A549 (cell line): ENCODE results near the gene SLTM. TPM values are rescaled to one million over a fixed set of nuclear protein-coding genes. Genes with fewer than 3 reads are reported as not detected.

Source experiments
- ATAC-seq, 2 experiments: fragments of 200-7000 bp in 1 of 2; fragments of >200 bp in 1 of 2; cut with Nextera tagmentation in 1 of 2; cut with Tn5 transposase in 1 of 2; 3 replicates each; pipeline versions ENCODE4 v1.8.0 to v1.9.1; 2018 to 2020; ENCODE audit warnings: mild to moderate bottlenecking in 1 of 2, moderate library complexity in 1 of 2
- CTCF ChIA-PET: fragments of 300-600 bp; sonication (Branson Sonifier 250); formaldehyde crosslinking; extraction: SDS; loops from one replicate; lab custom pipeline; 2021; ENCODE audit warnings: antibody characterized with exemption, inconsistent platforms; lab: Yijun Ruan, JAX
- POLR2A ChIA-PET: fragments of 350-600 bp; formaldehyde crosslinking; extraction: SDS; loops from one replicate; lab custom pipeline; 2021; ENCODE audit warnings: antibody characterized with exemption, inconsistent platforms; lab: Yijun Ruan, JAX
- DNase-seq, 2 experiments: peaks; one replicate each; pipeline versions ENCODE4 v3.0.0 to v3.0.0-alpha.2; 2011 to 2016; ENCODE audit warnings: low read depth in 1 of 2, low spot score in 1 of 2
- FAIRE-seq: peaks from 2 replicates; lab custom pipeline; 2011; peaks lifted over from hg19 to GRCh38; lab: Jason Lieb, UNC
- H3K27ac ChIP-seq, 2 experiments: fragments of >200 bp; sonication (Bioruptor Twin); formaldehyde crosslinking; 3 replicates each; pipeline ENCODE4 v1.5.1; 2016 to 2017
- H3K4me1 ChIP-seq: fragments of >200 bp; sonication (Bioruptor Twin); formaldehyde crosslinking; 3 replicates; pipeline ENCODE4 v1.6.1; 2016
- H3K4me2 ChIP-seq: fragments of >200 bp; sonication (Bioruptor Twin); formaldehyde crosslinking; 3 replicates; pipeline ENCODE4 v1.6.1; 2016
- H3K4me3 ChIP-seq: fragments of >200 bp; sonication (Bioruptor Twin); formaldehyde crosslinking; 3 replicates; pipeline ENCODE4 v1.5.1; 2016
- H3K9me3 ChIP-seq: fragments of >200 bp; sonication (Bioruptor Twin); formaldehyde crosslinking; 3 replicates; pipeline ENCODE4 v1.6.1; 2016
- BCL3 ChIP-seq: fragments of >200 bp; sonication (Bioruptor Twin); formaldehyde crosslinking; IDR thresholded peaks from 3 replicates; pipeline ENCODE4 v1.6.1; 2016
- CBX8 ChIP-seq: fragments of 200-600 bp; sonication (generic); IDR thresholded peaks from 2 replicates; pipeline ENCODE4 v1.6.1; 2016
- CHD2 ChIP-seq: fragments of 150-350 bp; IDR thresholded peaks from 2 replicates; pipeline ENCODE4 v1.6.1; 2014; ENCODE audit warnings: low read length; ENCODE audit not compliant: partially characterized antibody
- CHD4 ChIP-seq: fragments of 200-600 bp; sonication (generic); IDR thresholded peaks from 2 replicates; pipeline ENCODE4 v1.6.1; 2016; ENCODE audit warnings: antibody characterized with exemption, mild to moderate bottlenecking, borderline replicate concordance
- EHF ChIP-seq: fragments of 250-450 bp; sonication (Bioruptor Pico); IDR thresholded peaks from 2 replicates; pipeline ENCODE4 v1.5.0; 2020; ENCODE audit warnings: mild to moderate bottlenecking
- EHMT2 ChIP-seq: fragments of 200-600 bp; sonication (generic); IDR thresholded peaks from 2 replicates; pipeline ENCODE4 v1.6.1; 2016; ENCODE audit warnings: antibody characterized with exemption, low read depth, mild to moderate bottlenecking, moderate library complexity
- EP300 ChIP-seq, 2 experiments: fragments of >200 bp; sonication (Bioruptor Twin); formaldehyde crosslinking; IDR thresholded peaks; 2 replicates in 1 of 2; 3 replicates in 1 of 2; pipeline ENCODE4 v1.6.1; 2016 to 2017
- ESRRA ChIP-seq: fragments of 150-350 bp; IDR thresholded peaks from 2 replicates; pipeline ENCODE4 v1.6.1; 2014; ENCODE audit warnings: mild to moderate bottlenecking, low read length, borderline replicate concordance
- FOXS1 ChIP-seq: fragments of 250-450 bp; sonication (Bioruptor Pico); IDR thresholded peaks from 2 replicates; pipeline ENCODE4 v1.5.0; 2020; ENCODE audit warnings: mild to moderate bottlenecking, moderate library complexity
- GATA3 ChIP-seq: IDR thresholded peaks from 2 replicates; pipeline ENCODE4 v1.6.1; 2012; ENCODE audit warnings: borderline replicate concordance
- HDAC2 ChIP-seq: fragments of 200-600 bp; sonication (generic); IDR thresholded peaks from 2 replicates; pipeline ENCODE4 v1.6.1; 2016
- HOXA7 ChIP-seq: fragments of 250-450 bp; sonication (Bioruptor Pico); IDR thresholded peaks from 2 replicates; pipeline ENCODE4 v1.5.0; 2020; ENCODE audit warnings: mild to moderate bottlenecking, moderate library complexity
- JUN ChIP-seq, 2 experiments: fragments of >200 bp; sonication (Bioruptor Twin); formaldehyde crosslinking; IDR thresholded peaks; 2 replicates in 1 of 2; 3 replicates in 1 of 2; pipeline ENCODE4 v1.6.1; 2016 to 2017
- JUNB ChIP-seq: fragments of >200 bp; sonication (Bioruptor Twin); formaldehyde crosslinking; IDR thresholded peaks from 2 replicates; pipeline ENCODE4 v1.6.1; 2016
- KDM1A ChIP-seq: fragments of 200-600 bp; sonication (generic); IDR thresholded peaks from 2 replicates; pipeline ENCODE4 v1.6.1; 2016; ENCODE audit warnings: low read depth, mild to moderate bottlenecking
- KDM5A ChIP-seq: fragments of 200-600 bp; sonication (generic); IDR thresholded peaks from 2 replicates; pipeline ENCODE4 v1.6.1; 2016; ENCODE audit warnings: antibody characterized with exemption, mild to moderate bottlenecking
- MAZ ChIP-seq: fragments of 150-350 bp; IDR thresholded peaks from 2 replicates; pipeline ENCODE4 v1.6.1; 2014; ENCODE audit warnings: antibody characterized with exemption, low read depth, low read length, borderline replicate concordance
- MYC ChIP-seq: IDR thresholded peaks from 2 replicates; pipeline ENCODE4 v1.6.1; 2012; ENCODE audit warnings: mild to moderate bottlenecking, inconsistent platforms, low read length, improper control_type of control experiment, borderline replicate concordance
- NFE2L2 ChIP-seq: fragments of 150-350 bp; conservative IDR thresholded peaks from 2 replicates; pipeline ENCODE4 v1.6.1; 2014; ENCODE audit warnings: low read length
- PHF8 ChIP-seq: fragments of 200-600 bp; sonication (generic); IDR thresholded peaks from 2 replicates; pipeline ENCODE4 v1.6.1; 2016; ENCODE audit warnings: low read depth, mild to moderate bottlenecking, antibody characterized with exemption, moderate library complexity, borderline replicate concordance
- POLR2A ChIP-seq: IDR thresholded peaks from 2 replicates; pipeline ENCODE4 v1.6.1; 2012; ENCODE audit warnings: mild to moderate bottlenecking, low read length
- RARB ChIP-seq: fragments of 250-450 bp; sonication (Bioruptor Pico); IDR thresholded peaks from 2 replicates; pipeline ENCODE4 v1.8.0; 2021; ENCODE audit warnings: mild to moderate bottlenecking, moderate library complexity
- RCOR1 ChIP-seq: fragments of 150-350 bp; IDR thresholded peaks from 2 replicates; pipeline ENCODE4 v1.6.1; 2014; ENCODE audit warnings: antibody characterized with exemption, low read length, low read depth
- RNF2 ChIP-seq: fragments of 200-600 bp; sonication (generic); IDR thresholded peaks from 2 replicates; pipeline ENCODE4 v1.6.1; 2016; ENCODE audit warnings: low read depth, mild to moderate bottlenecking, antibody characterized with exemption, moderate library complexity, borderline replicate concordance
- SMC3 ChIP-seq: fragments of >200 bp; sonication (Bioruptor Twin); formaldehyde crosslinking; IDR thresholded peaks from 3 replicates; pipeline ENCODE4 v1.6.1; 2018; ENCODE audit warnings: inconsistent platforms
- SREBF2 ChIP-seq: fragments of 450-650 bp; IDR thresholded peaks from 2 replicates; pipeline ENCODE4 v1.6.1; 2014; ENCODE audit warnings: mild to moderate bottlenecking, moderate library complexity
- TP53 ChIP-seq: fragments of 250-450 bp; sonication (Bioruptor Pico); IDR thresholded peaks from 2 replicates; pipeline ENCODE4 v1.5.0; 2021; ENCODE audit warnings: mild to moderate bottlenecking, moderate library complexity
- ZC3H11A ChIP-seq: fragments of 450-650 bp; IDR thresholded peaks from 2 replicates; pipeline ENCODE4 v1.6.1; 2014; ENCODE audit warnings: antibody characterized with exemption, mild to moderate bottlenecking
- ZFP36 ChIP-seq: fragments of 450-650 bp; IDR thresholded peaks from 2 replicates; pipeline ENCODE4 v1.6.1; 2014; ENCODE audit warnings: borderline replicate concordance; ENCODE audit not compliant: partially characterized antibody
- ZNF302 ChIP-seq: fragments of 250-450 bp; sonication (Bioruptor Pico); IDR thresholded peaks from 2 replicates; pipeline ENCODE4 v1.9.0; 2021; ENCODE audit warnings: inconsistent platforms, mild to moderate bottlenecking, moderate library complexity
- ZSCAN20 ChIP-seq: fragments of 250-450 bp; sonication (Bioruptor Pico); IDR thresholded peaks from 2 replicates; pipeline ENCODE4 v1.8.0; 2022; ENCODE audit warnings: mild to moderate bottlenecking, moderate library complexity
- WGBS: methylation state at CpG from one replicate; pipeline ENCODE4 v1.1.6; 2017; ENCODE audit errors: missing lambda C conversion rate; 5-methylcytosine and 5-hydroxymethylcytosine counted together
- polyA minus RNA-seq: library from RNA; depleted of rRNA, polyadenylated mRNA; stranded (reverse); fragments of >200 nt; gene quantifications from 2 replicates; pipeline ENCODE4 v1.2.3, GENCODE V29; 2011; rRNA and poly(A)+ RNA removed
- polyA plus RNA-seq, 4 experiments: library from polyadenylated mRNA; depleted of rRNA in 3 of 4; stranded (reverse); fragments of >200 nt; fragmentation: RNase III in 1 of 4; extraction: RNeasy Plus Mini Kit Qiagen cat#74134 plus additional on column Dnase treatment in 1 of 4; gene quantifications; 2 replicates in 3 of 4; 3 replicates in 1 of 4; pipeline ENCODE4 v1.2.3, GENCODE V29; 2011 to 2017
- TF ChIP-seq, protein P1 (sequence below): fragments of 250-450 bp; sonication (Bioruptor Pico); IDR thresholded peaks from 2 replicates; pipeline ENCODE4 v1.5.0; 2021; ENCODE audit warnings: mild to moderate bottlenecking, moderate library complexity, borderline replicate concordance
- TF ChIP-seq, protein P2 (sequence below): fragments of >200 bp; sonication (Bioruptor Twin); formaldehyde crosslinking; IDR thresholded peaks from 3 replicates; pipeline ENCODE4 v1.5.1; 2016
- TF ChIP-seq, protein P3 (sequence below): fragments of 150-350 bp; IDR thresholded peaks from 2 replicates; pipeline ENCODE4 v1.6.1; 2014; ENCODE audit warnings: low read depth, mild to moderate bottlenecking, low read length
- TF ChIP-seq, protein P4 (sequence below): IDR thresholded peaks from 2 replicates; pipeline ENCODE4 v1.6.1; 2012

The SLTM gene
- polyA plus RNA-seq (2011; rRNA removed) (89.0 and 93.5 TPM in 2 replicates), polyA plus RNA-seq (2017; fragmentation: RNase III; extraction: RNeasy Plus Mini Kit Qiagen cat#74134 plus additional on column Dnase treatment) (133 to 138 TPM (median 133 TPM) in 3 replicates), polyA minus RNA-seq (61.2 and 70.6 TPM in 2 replicates)
- polyA plus RNA-seq (2012; cell fraction: cytosol; rRNA removed): 45.9 and 59.3 TPM in 2 replicates
- polyA plus RNA-seq (2012; cell fraction: nucleus; rRNA removed): 88.5 and 126 TPM in 2 replicates

DNA sequence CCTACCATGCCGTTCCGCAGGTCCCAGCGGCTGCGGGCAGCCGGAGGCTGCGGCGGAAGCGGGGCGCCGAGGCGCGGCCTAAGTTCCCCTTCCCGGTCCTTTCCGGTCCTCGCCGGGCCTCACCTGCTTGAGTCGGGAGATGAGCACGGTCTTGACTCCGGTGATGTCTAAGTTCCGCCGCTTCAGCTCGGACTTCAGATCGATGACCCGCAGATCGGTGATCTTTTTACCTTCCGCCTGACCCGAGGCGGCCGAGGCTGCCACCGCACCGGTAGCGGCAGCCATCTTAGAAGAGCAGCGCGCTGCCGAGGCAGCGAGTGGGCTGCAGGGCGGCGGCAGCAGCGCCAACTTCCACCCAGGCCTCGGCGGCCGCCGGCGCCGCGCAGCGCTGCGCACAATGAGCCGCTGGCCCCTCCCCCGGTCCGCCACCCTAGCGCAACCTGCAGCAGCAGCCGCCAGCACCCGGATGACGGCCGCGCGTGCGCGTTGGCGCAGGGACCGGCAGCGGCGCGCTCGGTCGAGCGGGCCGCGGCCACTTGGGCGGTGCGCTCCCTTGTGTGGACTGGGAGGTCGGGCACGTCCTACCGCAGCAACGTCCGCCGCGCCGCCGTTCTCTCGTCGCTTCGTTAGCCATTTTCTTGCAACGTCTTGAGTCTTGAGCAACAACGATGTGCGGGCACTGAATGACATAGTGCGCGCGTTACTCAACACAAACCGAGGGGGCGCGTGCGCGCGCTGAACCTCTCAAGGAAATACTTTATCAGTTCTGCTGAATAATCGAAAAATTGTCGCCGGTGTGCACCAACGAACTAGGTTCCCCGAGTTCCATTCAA lies at the start of gene SLTM:
SLTM (minus strand) TSS at position 399 of the 833 bp plus-strand sequence; CDS start at position 285, 114 bp downstream.
- peak; percentile 95 to 98 for ATAC-seq
- H3K4me2 ChIP-seq: peak within 1 kb of the TSS; percentile 85
- H3K4me3 ChIP-seq: peak within 1 kb of the TSS; percentile 92
- H3K9me3 ChIP-seq: no peaks in the 10 kb centered on the region
- CTCF ChIA-PET: interaction anchor here (0.8 to 0.9 kb wide), 2 partner anchors 442 to 595 kb away, joined by 3 read pairs; no protein-coding TSS in a partner anchor
- POLR2A ChIA-PET: interaction anchor here (0.5 to 1.4 kb wide), 4 partner anchors 20 to 1464 kb away, joined by 3 to 9 read pairs (median 4); partner anchors contain the start of genes ANXA2 and MINDY2
- H3K4me1 ChIP-seq: peaks cover 22% of the 10 kb centered on the region
- peak; percentile 39 for FAIRE-seq
- peak; percentile 84 to 98 for DNase-seq
- under 1% methylated on average over 58 of the region's 101 CpGs for WGBS
- H3K27ac ChIP-seq: peak within 1 kb of the TSS; percentile 96 to 99
- TF ChIP-seq JUN (IDR thresholded peaks at IDR 0.05) (peak; percentile 88 to 98; a peak in 4 of 5 replicates), ZSCAN20 (CRISPR knock-in tag) (no peak), KDM5A (no peak), SREBF2 (no peak), MAZ (peak; percentile 42; the same call in 1 of the 2 replicates), ZFP36 (no peak), MYC (peak; percentile 85), HOXA7 (CRISPR knock-in tag) (no peak), TP53 (CRISPR knock-in tag) (no peak; the same call in 1 of the 2 replicates), EHF (CRISPR knock-in tag) (no peak), CBX8 (no peak), FOXS1 (CRISPR knock-in tag) (no peak), CHD4 (no peak), PHF8 (peak; percentile 99), SMC3 (no peak), ZNF302 (CRISPR knock-in tag) (no peak), HDAC2 (no peak), RCOR1 (no peak), CHD2 (peak; percentile 15), ESRRA (no peak), RNF2 (no peak), POLR2A (peak; percentile 97), GATA3 (peak; percentile 33; the same call in 1 of the 2 replicates), RARB (CRISPR knock-in tag) (no peak), EP300 (IDR thresholded peaks at IDR 0.05) (no peak), BCL3 (peak; percentile 93; the same call in 2 of the 3 replicates), ZC3H11A (no peak), KDM1A (no peak), NFE2L2 (no peak), EHMT2 (no peak), JUNB (no peak)
- TF ChIP-seq, protein P1, sequence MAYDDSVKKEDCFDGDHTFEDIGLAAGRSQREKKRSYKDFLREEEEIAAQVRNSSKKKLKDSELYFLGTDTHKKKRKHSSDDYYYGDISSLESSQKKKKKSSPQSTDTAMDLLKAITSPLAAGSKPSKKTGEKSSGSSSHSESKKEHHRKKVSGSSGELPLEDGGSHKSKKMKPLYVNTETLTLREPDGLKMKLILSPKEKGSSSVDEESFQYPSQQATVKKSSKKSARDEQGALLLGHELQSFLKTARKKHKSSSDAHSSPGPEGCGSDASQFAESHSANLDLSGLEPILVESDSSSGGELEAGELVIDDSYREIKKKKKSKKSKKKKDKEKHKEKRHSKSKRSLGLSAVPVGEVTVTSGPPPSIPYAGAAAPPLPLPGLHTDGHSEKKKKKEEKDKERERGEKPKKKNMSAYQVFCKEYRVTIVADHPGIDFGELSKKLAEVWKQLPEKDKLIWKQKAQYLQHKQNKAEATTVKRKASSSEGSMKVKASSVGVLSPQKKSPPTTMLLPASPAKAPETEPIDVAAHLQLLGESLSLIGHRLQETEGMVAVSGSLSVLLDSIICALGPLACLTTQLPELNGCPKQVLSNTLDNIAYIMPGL (CRISPR knock-in tag): peak; percentile 97
- TF ChIP-seq, protein P2, sequence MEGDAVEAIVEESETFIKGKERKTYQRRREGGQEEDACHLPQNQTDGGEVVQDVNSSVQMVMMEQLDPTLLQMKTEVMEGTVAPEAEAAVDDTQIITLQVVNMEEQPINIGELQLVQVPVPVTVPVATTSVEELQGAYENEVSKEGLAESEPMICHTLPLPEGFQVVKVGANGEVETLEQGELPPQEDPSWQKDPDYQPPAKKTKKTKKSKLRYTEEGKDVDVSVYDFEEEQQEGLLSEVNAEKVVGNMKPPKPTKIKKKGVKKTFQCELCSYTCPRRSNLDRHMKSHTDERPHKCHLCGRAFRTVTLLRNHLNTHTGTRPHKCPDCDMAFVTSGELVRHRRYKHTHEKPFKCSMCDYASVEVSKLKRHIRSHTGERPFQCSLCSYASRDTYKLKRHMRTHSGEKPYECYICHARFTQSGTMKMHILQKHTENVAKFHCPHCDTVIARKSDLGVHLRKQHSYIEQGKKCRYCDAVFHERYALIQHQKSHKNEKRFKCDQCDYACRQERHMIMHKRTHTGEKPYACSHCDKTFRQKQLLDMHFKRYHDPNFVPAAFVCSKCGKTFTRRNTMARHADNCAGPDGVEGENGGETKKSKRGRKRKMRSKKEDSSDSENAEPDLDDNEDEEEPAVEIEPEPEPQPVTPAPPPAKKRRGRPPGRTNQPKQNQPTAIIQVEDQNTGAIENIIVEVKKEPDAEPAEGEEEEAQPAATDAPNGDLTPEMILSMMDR: 0 out of 3 replicates have a peak, but pooled peaks have one; percentile 3
- TF ChIP-seq, protein P3, sequence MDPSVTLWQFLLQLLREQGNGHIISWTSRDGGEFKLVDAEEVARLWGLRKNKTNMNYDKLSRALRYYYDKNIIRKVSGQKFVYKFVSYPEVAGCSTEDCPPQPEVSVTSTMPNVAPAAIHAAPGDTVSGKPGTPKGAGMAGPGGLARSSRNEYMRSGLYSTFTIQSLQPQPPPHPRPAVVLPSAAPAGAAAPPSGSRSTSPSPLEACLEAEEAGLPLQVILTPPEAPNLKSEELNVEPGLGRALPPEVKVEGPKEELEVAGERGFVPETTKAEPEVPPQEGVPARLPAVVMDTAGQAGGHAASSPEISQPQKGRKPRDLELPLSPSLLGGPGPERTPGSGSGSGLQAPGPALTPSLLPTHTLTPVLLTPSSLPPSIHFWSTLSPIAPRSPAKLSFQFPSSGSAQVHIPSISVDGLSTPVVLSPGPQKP: no peak
- TF ChIP-seq, protein P4, sequence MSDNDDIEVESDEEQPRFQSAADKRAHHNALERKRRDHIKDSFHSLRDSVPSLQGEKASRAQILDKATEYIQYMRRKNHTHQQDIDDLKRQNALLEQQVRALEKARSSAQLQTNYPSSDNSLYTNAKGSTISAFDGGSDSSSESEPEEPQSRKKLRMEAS: peak; percentile 77
